ENCODE measurements around the gene PTH1R. TPM values are rescaled to one million over a fixed set of nuclear protein-coding genes. Genes with fewer than 3 reads are reported as not detected.

Gene PTH1R
- total RNA-seq, 1 donor from 2014 or later, result under 0.01 TPM

GRCh38 chr3:46927718-46928073 is 50.2 kb downstream of the PTH1R start:
- no peak for DNase-seq (ENCODE audit: low read depth in 2 of 2)

- DNase-seq (ENCODE audit: low read depth in 2 of 2), result no peak
Measured at GRCh38 chr3:46928282-46928681, 50.8 kb downstream of the PTH1R start.

- DNase-seq (ENCODE audit: low read depth in 2 of 2), result no peak
Measured at GRCh38 chr3:46929324-46929723, 51.8 kb downstream of the PTH1R start.

GRCh38 chr3:46930166-46930944 is 52.8 kb downstream of the PTH1R start:
- peak in 1 of 2 donors; percentile 66 for DNase-seq (ENCODE audit: low read depth in 2 of 2)

- peak in 1 of 2 donors; percentile 33 for DNase-seq (ENCODE audit: low read depth in 2 of 2)
Measured at GRCh38 chr3:46930945-46931403, 53.5 kb downstream of the PTH1R start.

- DNase-seq (ENCODE audit: low read depth in 2 of 2), result peak; percentile 77 to 78
Measured at GRCh38 chr3:46931631-46932331, 54.3 kb downstream of the PTH1R start.

GRCh38 chr3:46932455-46933225 is 55.1 kb downstream of the PTH1R start:
- no peak for DNase-seq (ENCODE audit: low read depth in 2 of 2)

- no peak for DNase-seq (ENCODE audit: low read depth in 2 of 2)
Measured at GRCh38 chr3:46933261-46933660, 55.7 kb downstream of the PTH1R start.

- DNase-seq (ENCODE audit: low read depth in 2 of 2), result no peak
Measured at GRCh38 chr3:46934072-46934471, 56.6 kb downstream of the PTH1R start.

GRCh38 chr3:46934498-46935167 is 57.1 kb downstream of the PTH1R start:
- DNase-seq (ENCODE audit: low read depth in 2 of 2), result no peak

- DNase-seq (ENCODE audit: low read depth in 2 of 2), result peak; percentile 70 to 98
Measured at GRCh38 chr3:46935168-46935858, 57.8 kb downstream of the PTH1R start.

- no peak for DNase-seq (ENCODE audit: low read depth in 2 of 2)
Measured at GRCh38 chr3:46935989-46936558, 58.6 kb downstream of the PTH1R start.

GRCh38 chr3:46936733-46937250 is 59.3 kb downstream of the PTH1R start:
- DNase-seq (ENCODE audit: low read depth in 2 of 2), result no peak

- no peak for DNase-seq (ENCODE audit: low read depth in 2 of 2)
Measured at GRCh38 chr3:46938118-46938517, 60.6 kb downstream of the PTH1R start.

GRCh38 chr3:46939578-46940445 is 62.3 kb downstream of the PTH1R start:
- no peak for DNase-seq (ENCODE audit: low read depth in 2 of 2)

- no peak for DNase-seq (ENCODE audit: low read depth in 2 of 2)
Measured at GRCh38 chr3:46942076-46942475, 64.6 kb downstream of the PTH1R start.

GRCh38 chr3:46942481-46943236 is 65.1 kb downstream of the PTH1R start:
- DNase-seq (ENCODE audit: low read depth in 2 of 2), result no peak
